Tibial nerve (tissue), 4 donors: ENCODE data around the gene CCL22. TPM values are rescaled to one million over a fixed set of nuclear protein-coding genes. Genes with fewer than 3 reads are reported as not detected.
"Not testable (repeated sequence)": the region's sequence is repeated elsewhere in the genome, so short reads cannot be mapped to it uniquely, and the experiment has no call there.

ENCODE experiments used
- DNase-seq, 2 donors: peaks; one replicate each; pipeline ENCODE4 v3.0.0-alpha.2; 2019; ENCODE audit warnings: low spot score in 2 of 2
- H3K27ac ChIP-seq, 4 donors: fragments of 200-600 bp; sonication (generic) in 3 of 4; one replicate each; pipeline ENCODE4 v1.5.1; 2017 to 2019; ENCODE audit warnings: mild to moderate bottlenecking in 1 of 4
- H3K27me3 ChIP-seq, 2 donors: fragments of 200-600 bp; sonication (generic) in 1 of 2; one replicate each; pipeline versions ENCODE4 v1.5.1 to v1.6.0; 2017 to 2019
- H3K36me3 ChIP-seq, 3 donors: fragments of 200-600 bp; sonication (generic); one replicate each; pipeline ENCODE4 v1.5.1; 2018 to 2019
- H3K4me1 ChIP-seq, 4 donors: fragments of 200-600 bp; sonication (generic) in 3 of 4; one replicate each; pipeline ENCODE4 v1.5.1; 2017 to 2019
- H3K4me3 ChIP-seq, 4 donors: fragments of 200-600 bp; sonication (generic) in 3 of 4; one replicate each; pipeline ENCODE4 v1.5.1; 2017 to 2019; ENCODE audit warnings: mild to moderate bottlenecking in 1 of 4, moderate library complexity in 1 of 4
- H3K9me3 ChIP-seq, 4 donors: fragments of 200-600 bp; sonication (generic) in 3 of 4; one replicate each; pipeline ENCODE4 v1.5.1; 2017 to 2019
- CTCF ChIP-seq, 5 experiments: fragments of 200-600 bp in 3 of 5; fragments of 450-650 bp in 2 of 5; sonication (generic) in 3 of 5; IDR thresholded peaks; one replicate each; pipeline ENCODE4 v1.5.1; 2016 to 2019; ENCODE audit warnings: antibody characterized with exemption in 5 of 5, mild to moderate bottlenecking in 3 of 5, moderate library complexity in 2 of 5
- EP300 ChIP-seq, 2 donors: sonication (generic); formaldehyde crosslinking; IDR thresholded peaks; one replicate each; pipeline ENCODE4 v1.6.1; 2017; ENCODE audit warnings: antibody characterized with exemption in 2 of 2, mild to moderate bottlenecking in 1 of 2
- POLR2A ChIP-seq, 2 donors: fragments of 450-650 bp; IDR thresholded peaks; one replicate each; pipeline ENCODE4 v1.6.1; 2017; ENCODE audit warnings: antibody characterized with exemption in 2 of 2, mild to moderate bottlenecking in 2 of 2, moderate library complexity in 2 of 2
- WGBS, 2 donors: methylation state at CpG; one replicate each; pipeline ENCODE4 v1.1.5; 2018; 5-methylcytosine and 5-hydroxymethylcytosine counted together
- total RNA-seq, 4 donors: library from RNA; depleted of rRNA; stranded (reverse); fragments of >200 nt; gene quantifications; one replicate each; pipeline ENCODE4 v1.1.0, GENCODE V29; 2016

Gene CCL22
- total RNA-seq, 4 donors from 2014 or later, result not detected

- Histone ChIP-seq H3K9me3 (no peaks in the 10 kb centered on the region), H3K4me3 (peak within 1 kb of the TSS; percentile 29 to 52 (median 37)), H3K27me3 (no peaks in the 10 kb centered on the region), H3K4me1 (peaks cover 0 to 33% (median 6%) of the 10 kb centered on the region in 4 donors), H3K27ac (peak within 1 kb of the TSS; percentile 64 to 89 (median 76)), H3K36me3 (no peaks in the 10 kb centered on the region)
- TF ChIP-seq POLR2A (IDR thresholded peaks at IDR 0.05), result peak in 1 of 2 donors; percentile 59
- TF ChIP-seq CTCF (IDR thresholded peaks at IDR 0.05), result peak in 1 of 5 experiments; percentile 30
- TF ChIP-seq EP300 (IDR thresholded peaks at IDR 0.05), result peak in 1 of 2 donors; percentile 83
- DNase-seq, result peak in 1 of 2 donors; percentile 14
- 17 to 26% methylated on average over 9 to 20 of the region's 23 CpGs for WGBS, 2 donors
Measured at GRCh38 chr16:57372372-57373116, 14.0 kb downstream of the CCL22 start, which contains the start of gene CX3CL1. TSS of gene CX3CL1 (plus strand) at chr16:57372490. CDS start at chr16:57372569, 79 bp downstream.

- H3K27ac ChIP-seq, result peak overlapping the region; percentile 64 to 89 (median 76)
- H3K36me3 ChIP-seq, result no peaks in the 10 kb centered on the region
- H3K9me3 ChIP-seq, result no peaks in the 10 kb centered on the region
- TF ChIP-seq CTCF (IDR thresholded peaks at IDR 0.05), result no peak
- peak overlapping the region in 3 of 4 donors; percentile 33 to 52 (median 41) for H3K4me3 ChIP-seq
- H3K4me1 ChIP-seq, result peaks cover 0 to 33% (median 6%) of the 10 kb centered on the region in 4 donors
- no peak for DNase-seq
- H3K27me3 ChIP-seq, result no peaks in the 10 kb centered on the region
- WGBS, 2 donors, result 76 to 77% methylated on average over 8 to 9 of the region's 9 CpGs
Measured at GRCh38 chr16:57373117-57373947, 14.7 kb downstream of the CCL22 start.

GRCh38 chr16:57374067-57374534 is 15.5 kb downstream of the CCL22 start:
- H3K9me3 ChIP-seq, result no peaks in the 10 kb centered on the region
- no peak for DNase-seq
- no peaks in the 10 kb centered on the region for H3K27me3 ChIP-seq
- TF ChIP-seq EP300 (IDR thresholded peaks at IDR 0.05) (no peak), POLR2A (IDR thresholded peaks at IDR 0.05) (peak in 1 of 2 donors; percentile 9)
- 41 to 57% methylated on average over 9 of the region's 9 CpGs for WGBS, 2 donors
- no peaks in the 10 kb centered on the region for H3K36me3 ChIP-seq
- H3K27ac ChIP-seq, result peak overlapping the region in 3 of 4 donors; percentile 34 to 89 (median 86)
- peaks cover 0 to 33% (median 6%) of the 10 kb centered on the region in 4 donors for H3K4me1 ChIP-seq
- peak overlapping the region in 3 of 4 donors; percentile 9 to 52 (median 41) for H3K4me3 ChIP-seq

- H3K4me3 ChIP-seq, result not testable (repeated sequence)
- peak overlapping the region in 1 of 4 donors; percentile 86 for H3K27ac ChIP-seq
- WGBS, 2 donors, result 74 to 82% methylated on average over 8 of the region's 8 CpGs
Measured at GRCh38 chr16:57374925-57375465, 16.4 kb downstream of the CCL22 start.

GRCh38 chr16:57376313-57376818 is 17.8 kb downstream of the CCL22 start:
- no peak for TF ChIP-seq POLR2A (IDR thresholded peaks at IDR 0.05)
- no peak for TF ChIP-seq CTCF (IDR thresholded peaks at IDR 0.05)
- TF ChIP-seq EP300 (IDR thresholded peaks at IDR 0.05), result no peak
- DNase-seq, result no peak
- no peak overlapping the region for H3K4me3 ChIP-seq
- H3K9me3 ChIP-seq, result no peaks in the 10 kb centered on the region
- H3K27ac ChIP-seq, result no peak overlapping the region
- no peaks in the 10 kb centered on the region for H3K36me3 ChIP-seq
- WGBS, 2 donors, result 93 to 96% methylated on average over 3 of the region's 3 CpGs
- peaks cover 0 to 43% (median 6%) of the 10 kb centered on the region in 4 donors for H3K4me1 ChIP-seq
- H3K27me3 ChIP-seq, result no peaks in the 10 kb centered on the region

More at GRCh38 chr16:57374925-57375465, 16.4 kb downstream of the CCL22 start:
- H3K36me3 ChIP-seq, H3K9me3 ChIP-seq, DNase-seq, H3K27me3 ChIP-seq: not testable (repeated sequence)
- peaks cover 0 to 33% (median 6%) of the 10 kb centered on the region in 4 donors for H3K4me1 ChIP-seq
